HG03521 (cell line): ENCODE results near the gene PGD.
"Not testable (repeated sequence)": the region's sequence is repeated elsewhere in the genome, so short reads cannot be mapped to it uniquely, and the experiment has no call there.

Source experiments
- ATAC-seq: cut with Tn5 transposase; IDR thresholded peaks from one replicate; pipeline ENCODE4 v1.9.1; 2021; ENCODE audit warnings: mild to moderate bottlenecking, moderate library complexity; ENCODE audit not compliant: unreplicated experiment

Gene PGD

DNA sequence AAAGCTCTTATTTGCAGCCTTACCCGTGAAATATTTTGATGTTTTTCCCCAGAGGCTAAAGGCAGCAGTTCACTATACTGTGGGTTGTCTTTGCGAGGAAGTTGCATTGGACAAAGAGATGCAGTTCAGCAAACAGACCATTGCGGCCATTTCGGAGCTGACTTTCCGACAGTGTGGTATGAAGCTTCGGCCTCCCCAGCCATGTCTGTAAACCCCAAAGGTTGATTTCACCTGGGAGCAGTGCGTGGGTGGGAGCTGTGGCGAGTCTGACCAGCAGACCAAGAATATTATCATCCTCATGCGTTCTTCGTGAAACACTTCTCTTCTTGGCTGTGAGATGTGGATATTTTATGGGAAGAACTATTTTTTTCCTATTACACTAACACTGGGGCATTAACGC is 34.9 kb downstream of the PGD start:
- no peak for ATAC-seq

DNA sequence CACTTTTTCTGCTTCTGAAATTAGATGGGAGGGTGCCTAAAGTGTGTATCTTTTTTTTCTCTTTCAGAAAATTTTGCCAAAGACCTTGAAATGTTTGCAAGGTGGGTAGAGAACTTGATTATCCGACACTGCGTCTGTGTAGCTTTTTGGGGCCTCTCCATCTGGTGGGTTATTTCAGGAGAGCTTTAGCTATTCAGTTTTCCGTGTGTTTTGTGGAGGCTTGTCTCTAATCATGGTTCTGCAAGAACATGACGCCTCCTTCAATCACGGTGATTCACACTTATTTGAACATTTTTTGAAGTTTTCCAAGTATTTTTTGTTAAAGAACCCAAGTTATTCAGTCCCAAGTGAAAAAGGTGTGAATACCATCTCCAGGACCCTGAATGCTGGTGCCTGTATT is 35.7 kb downstream of the PGD start:
- no peak for ATAC-seq

DNA sequence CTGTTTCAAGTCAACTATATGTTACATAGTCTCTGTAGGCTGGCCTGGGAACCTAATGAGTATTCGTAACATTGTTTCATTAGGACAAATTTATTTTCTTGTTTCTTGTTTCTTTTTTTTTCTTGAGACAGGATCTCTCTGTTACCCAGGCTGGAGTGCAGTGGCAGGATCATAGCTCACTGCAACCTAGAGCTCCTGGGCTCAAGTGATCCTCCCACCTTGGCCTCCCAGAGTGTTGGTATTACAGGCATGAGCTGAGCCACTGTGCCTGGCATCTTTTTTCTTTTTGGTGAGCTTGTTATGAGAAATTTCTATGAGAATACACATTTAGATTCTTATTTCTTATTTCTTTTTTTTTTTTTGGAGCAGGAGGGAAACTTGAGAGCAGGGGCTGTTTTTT is 38.2 kb downstream of the PGD start:
- no peak for ATAC-seq

DNA sequence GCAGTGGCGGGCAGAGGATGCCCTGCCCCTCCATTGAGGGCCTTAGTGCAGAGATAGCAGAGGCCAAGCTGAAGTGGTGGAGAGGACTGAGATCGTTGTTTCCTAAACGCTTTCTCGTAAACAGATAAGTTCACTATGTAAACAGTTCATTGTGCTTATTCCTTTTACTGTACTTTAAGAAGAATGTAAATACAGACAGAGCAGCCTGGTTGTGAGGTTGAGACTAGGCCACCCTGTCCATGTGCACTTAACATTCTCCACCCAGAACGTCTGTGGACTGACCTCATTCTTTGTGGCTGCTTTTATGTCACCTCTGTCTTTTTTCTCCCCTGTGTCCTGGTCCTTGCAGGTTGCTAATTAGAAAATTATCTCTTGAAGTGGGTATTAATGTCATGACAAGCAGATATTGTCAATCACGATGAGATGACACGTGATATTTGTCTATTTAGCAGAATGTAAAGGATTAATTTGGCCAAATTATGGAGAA is 39.9 kb downstream of the PGD start:
- no peak for ATAC-seq

DNA sequence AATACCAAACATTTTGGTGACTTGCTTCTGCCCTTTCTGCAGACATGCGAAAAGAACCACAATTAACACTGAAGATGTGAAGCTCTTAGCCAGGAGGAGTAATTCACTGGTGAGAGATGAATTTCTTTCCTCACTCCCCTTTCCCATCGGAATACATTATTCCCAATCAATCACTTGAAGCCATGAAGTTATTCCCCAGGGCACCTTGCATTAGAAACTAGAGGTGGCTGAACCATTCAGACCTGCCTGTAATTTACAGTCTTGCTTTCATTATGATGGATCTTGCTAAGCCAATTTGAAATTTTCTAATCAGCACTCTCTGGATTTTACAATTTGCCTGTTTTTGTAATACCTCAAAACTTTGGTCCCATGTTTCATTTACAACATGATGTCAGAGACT is 41.4 kb downstream of the PGD start:
- no peak for ATAC-seq

DNA sequence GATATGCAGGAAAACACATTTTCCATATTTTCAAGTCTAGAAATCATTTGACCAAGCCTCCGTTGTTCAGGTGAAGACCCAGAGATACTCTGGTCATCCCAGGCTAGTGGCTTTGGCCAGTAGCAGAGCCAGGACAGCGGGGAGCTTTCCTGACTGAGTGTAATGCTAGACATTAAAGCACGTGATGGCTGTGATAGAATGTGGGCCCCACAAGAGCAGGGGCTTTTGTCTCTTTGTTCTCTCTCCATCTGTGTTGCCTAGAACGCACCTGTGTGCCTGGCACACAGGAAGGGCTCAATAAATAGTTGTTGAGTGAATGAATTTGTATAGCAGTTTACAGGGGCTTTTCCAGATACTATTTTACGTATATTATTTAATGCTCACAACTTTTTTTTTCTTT is 41.9 kb downstream of the PGD start:
- ATAC-seq = no peak

DNA sequence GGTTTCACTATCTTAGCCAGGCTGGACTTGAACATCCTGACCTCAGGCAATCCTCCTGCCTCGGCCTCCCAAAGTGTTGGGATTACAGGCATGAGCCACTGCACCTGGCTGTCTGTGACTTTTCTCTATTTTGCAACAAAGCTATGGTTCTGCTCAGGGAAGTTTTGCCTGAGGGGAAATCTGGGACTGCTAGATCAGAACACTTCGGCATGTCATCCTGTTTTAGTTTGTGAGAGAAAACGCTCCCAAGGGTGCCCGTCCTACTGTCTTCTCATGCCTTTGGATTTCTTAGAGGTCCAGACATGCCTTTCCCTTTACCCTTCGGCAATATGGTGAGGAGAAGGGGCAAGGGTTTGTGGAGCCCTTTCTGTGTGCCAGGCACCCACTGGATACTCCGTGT is 45.4 kb downstream of the PGD start:
- no peak for ATAC-seq

DNA sequence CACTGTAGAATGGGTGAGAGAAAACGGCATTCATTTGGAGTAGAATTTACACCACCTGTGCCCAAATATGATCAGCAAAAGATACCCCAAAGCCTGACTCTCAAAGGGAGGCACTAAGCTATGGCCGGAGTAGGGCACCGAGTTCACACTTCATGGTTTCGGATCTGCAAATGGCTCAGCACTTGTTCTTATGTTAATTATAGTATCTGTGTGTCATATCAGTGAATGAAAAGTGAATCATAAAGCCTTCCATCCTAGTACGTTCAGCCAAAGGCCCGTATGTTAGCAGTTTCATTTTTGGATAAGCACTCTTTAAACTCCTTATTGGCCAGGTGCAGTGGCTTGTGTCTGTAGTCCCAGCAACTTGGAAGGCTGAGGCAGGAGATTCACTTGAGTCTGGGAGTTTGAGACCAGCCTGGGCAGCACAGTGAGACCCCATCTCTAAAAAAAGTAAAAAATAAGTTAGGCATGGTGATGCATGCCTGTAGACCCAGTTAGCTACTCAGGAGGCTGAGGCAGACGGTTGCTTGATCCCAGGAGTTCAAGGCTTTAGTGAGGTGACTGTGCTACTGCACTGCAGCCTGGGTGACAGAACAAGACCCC is 46.0 kb downstream of the PGD start:
- ATAC-seq = no peak

DNA sequence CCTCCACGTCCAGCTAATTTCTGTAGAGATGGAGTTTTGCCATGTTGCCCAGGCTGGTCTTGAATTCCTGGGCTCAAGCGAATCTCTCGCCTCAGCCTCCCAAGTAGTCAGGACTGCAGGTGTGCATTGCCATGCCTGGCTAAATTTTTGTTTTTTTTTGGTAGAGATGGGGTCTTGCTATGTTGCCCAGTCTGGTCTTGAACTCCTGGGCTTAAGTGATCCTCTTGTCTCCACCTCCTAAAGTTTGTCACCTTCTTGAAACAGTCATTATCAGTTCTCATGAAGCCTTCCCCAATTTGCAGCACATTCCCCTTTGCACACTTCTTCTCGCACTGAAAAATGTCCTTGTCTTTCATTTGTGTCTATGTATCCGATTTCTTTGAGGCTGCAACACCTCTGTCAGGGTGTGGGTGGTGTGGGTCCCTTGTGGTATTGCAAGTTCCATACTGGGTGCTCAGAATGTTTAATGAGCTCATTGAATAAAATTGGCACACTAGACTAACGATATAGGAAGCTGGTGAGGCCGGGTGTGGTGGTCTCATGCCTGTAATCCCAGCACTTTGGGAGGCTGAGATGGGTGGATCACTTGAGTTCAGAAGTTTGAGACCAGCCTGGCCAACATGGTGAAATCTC is 48.0 kb downstream of the PGD start:
- ATAC-seq = no peak

DNA sequence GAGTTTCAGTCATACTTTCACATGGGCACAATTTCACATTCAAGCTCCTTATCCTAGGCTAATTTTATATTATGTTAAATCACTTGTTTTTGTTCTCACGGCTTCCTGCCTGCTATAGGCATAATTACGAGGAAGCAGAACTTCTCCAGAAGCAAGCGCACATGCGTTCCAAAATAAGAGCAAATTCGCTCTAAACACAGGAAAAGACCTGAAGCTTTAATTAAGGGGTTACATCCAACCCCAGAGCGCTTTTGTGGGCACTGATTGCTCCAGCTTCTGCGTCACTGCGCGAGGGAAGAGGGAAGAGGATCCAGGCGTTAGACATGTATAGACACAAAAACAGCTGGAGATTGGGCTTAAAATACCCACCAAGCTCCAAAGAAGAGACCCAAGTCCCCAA is 50.9 kb downstream of the PGD start, which contains the start of gene CORT:
Gene CORT (plus strand): TSS at position 281 of the 400 bp plus-strand sequence. CDS start 193 bp downstream, outside the sequence.
- no peak for ATAC-seq

DNA sequence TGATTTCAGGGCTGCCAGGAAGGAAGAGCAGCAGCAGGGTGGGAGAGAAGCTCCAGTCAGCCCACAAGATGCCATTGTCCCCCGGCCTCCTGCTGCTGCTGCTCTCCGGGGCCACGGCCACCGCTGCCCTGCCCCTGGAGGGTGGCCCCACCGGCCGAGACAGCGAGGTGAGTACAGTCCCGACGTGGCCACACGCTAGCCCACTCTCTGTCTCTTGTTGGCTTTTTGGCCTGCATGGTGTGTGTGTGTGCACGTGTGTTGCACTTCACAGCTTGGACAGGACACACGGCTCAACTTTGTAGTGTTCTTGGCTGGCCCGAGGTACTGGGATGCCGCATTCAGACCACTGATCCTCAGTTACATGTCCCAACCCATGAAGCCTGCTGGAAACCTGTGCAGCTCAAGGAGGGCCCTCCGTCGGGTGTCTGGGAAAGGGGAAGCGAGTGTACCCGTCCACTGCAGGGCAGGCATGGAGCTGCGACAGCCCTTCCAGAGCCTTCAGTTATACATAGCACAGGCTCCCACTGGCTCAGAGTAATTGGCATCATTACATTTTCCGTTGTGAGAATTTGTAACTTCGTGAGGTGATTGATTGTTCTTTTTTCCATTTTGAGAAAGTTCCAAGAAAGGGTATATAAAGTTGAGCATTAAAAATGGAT is 51.4 kb downstream of the PGD start:
- no peak for ATAC-seq

DNA sequence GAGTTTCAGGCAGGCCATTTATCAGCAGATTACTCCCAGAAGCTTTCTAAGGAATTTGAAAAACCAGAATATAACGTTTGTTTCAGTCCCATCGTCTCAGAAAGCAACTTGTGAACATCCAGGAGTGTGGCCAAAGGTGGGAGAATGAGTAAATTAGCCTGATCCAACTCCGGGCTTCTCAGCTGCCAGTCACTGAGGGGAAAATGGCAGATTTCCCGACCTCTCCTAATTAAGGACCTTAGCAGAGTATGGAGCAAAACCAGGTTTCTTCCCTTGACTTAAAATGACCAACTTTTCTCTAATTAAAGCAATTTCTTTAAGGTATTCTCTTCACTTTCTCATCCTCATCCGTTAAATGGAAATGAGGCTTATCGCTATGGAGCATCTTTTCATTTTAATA is 52.0 kb downstream of the PGD start:
- no peak for ATAC-seq

DNA sequence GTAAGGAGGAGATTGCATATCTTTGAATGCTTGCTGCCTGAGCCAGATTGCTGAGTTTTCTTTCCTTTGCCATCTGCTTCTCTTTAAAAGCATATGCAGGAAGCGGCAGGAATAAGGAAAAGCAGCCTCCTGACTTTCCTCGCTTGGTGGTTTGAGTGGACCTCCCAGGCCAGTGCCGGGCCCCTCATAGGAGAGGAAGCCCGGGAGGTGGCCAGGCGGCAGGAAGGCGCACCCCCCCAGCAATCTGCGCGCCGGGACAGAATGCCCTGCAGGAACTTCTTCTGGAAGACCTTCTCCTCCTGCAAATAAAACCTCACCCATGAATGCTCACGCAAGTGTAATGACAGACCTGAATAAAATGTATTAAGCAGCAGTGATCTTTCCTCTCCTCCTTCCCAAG is 52.4 kb downstream of the PGD start:
- ATAC-seq = no peak

DNA sequence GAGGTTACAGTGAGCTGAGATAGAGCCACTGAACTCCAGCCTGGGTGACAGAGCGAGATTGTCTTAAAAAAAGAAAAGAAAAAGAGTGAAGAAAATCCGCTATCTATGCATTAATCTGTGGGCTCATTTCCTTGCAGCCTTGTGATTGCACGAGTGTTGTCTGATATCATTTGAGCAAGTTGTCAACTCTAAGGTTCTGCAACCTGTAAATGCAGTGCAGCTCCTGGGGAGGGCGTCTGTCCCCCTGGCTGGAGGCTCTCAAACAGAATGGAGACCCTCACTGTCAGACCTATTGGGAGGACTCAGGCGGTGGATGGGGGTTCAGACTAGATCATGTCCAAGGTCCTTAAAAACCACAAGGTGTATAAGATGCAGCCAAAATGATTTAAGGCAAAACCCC is 57.2 kb downstream of the PGD start:
- ATAC-seq = no peak

DNA sequence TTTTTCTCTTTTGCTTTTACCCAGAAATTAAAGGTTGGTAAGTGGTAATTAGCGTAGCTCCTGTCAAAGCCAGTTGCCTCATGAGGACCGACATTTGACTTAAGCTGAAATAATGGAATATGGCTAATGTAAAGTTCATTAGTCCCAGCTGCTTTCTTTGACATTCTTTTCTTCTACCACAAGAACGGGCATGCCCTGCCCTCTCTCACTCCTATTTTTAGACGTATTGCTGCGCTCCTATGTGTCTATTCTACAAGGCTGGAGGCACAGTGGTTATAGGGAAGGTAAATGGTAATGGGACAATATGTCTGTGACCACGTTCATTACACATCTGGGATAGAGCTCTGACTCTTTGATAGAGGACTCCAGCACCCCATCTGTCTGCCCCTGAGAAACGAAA is 57.8 kb downstream of the PGD start:
- ATAC-seq = no peak

DNA sequence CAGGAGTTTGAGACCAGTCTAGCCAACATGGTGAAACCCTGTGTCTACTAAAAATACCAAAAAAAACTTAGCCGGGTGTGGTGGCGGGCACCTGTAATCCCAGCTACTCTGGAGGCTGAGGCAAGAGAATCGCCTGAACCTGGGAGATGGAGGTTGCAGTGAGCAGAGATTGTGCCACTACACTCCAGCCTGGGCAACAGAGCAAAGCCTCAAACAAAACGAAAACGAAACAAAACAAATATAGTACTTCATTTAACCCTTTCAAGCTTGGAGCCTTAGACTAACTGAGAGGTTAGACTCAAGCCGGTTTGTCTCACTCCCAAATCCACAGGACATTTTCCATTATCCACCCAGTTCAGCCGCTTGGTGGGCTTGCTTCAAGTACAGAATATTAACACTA is 58.6 kb downstream of the PGD start:
- ATAC-seq = not testable (repeated sequence)

DNA sequence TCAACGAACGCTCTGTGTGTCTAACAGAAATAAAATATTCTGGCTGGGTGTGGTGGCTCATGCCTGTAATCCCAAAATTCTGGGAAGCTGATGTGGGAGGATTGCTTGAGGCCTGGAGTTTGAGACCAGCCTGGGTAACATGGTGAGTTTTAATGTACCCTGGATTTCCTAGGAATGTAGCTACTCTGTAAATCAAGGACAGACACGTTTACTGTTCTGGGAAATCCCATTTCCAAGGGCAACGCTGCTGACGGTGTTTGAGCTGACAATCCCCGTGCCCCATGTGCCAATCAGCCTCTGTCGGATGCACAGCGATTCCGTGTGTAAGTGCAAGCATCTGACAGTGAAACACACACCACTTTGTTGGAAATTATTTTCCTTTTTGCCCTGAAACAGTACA is 59.0 kb downstream of the PGD start:
- ATAC-seq = no peak

DNA sequence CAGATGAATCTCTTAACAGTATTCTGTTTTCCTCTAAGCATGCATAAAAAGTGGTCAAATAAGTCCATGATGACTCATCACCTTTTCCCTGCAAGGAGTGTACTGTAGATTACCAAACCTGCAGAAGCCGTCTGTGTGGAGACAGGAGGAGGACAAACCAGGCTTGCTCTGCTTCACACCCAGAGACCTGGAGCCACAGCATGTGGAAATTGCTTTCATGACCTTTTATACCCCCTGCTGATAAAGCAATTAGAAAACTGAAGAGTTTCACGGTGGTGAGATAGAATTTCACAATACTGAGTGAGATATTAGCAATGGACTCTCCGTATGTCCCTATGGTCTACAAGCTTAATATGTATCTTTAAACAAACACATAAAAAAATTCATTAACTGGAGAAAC is 60.3 kb downstream of the PGD start:
- no peak for ATAC-seq

DNA sequence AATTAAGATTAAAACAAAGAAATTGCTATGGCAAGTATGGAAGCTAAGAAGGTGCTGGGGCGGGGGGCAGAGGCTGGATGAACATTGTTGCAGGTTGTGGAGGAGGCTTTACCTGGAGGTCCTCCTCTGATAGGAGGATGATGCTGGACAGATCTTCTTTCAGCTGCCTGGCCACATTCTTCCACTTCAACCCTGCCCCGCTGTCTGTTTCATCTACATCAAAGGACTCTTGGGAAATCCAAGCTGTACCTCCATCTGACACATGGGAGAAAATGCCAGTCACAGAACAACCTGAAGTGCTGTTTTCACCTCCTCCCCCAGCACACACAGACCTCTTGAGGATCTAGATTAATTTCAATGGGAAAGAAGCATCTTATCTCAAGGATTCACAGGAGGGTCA is 68.2 kb downstream of the PGD start:
- ATAC-seq = no peak

DNA sequence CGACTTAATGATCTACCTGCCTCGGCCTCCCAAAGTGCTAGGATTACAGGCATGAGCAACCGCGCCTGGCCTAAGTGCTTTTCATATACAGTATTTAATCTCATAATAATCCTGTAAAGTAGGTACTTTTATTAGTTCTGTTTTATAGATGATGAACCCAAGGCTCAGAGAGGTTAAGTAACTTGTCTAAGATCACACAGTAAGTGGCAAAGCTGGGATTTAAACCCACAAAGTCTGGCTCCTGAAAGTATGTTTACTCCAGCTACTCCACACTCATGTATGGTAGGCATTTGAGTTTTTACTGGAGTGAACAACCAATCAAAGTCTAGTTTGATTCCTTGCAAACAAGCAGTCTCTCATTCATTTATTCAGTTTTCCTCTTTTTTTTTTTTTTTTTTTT is 71.2 kb downstream of the PGD start:
- ATAC-seq = no peak
